HEK293 (cell line): ENCODE measurements around the gene ASB8.

Experiments used
- CTCF ChIA-PET: fragments of 350-600 bp; formaldehyde crosslinking; extraction: SDS; loops from one replicate; lab custom pipeline; 2021; ENCODE audit warnings: antibody characterized with exemption; lab: Yijun Ruan, JAX
- POLR2A ChIA-PET: fragments of 300-600 bp; formaldehyde crosslinking; extraction: SDS; loops from one replicate; lab custom pipeline; 2020; ENCODE audit warnings: antibody characterized with exemption, inconsistent platforms; lab: Yijun Ruan, JAX
- H3K27ac ChIP-seq: fragments of 200-500 bp; sonication (Bioruptor generic); 2 replicates; pipeline ENCODE4 v1.5.1; 2014; ENCODE audit warnings: low read depth, low read length, control low read depth, inconsistent platforms; ENCODE audit errors: extremely low read depth
- H3K36me3 ChIP-seq, 2 experiments: fragments of 200-500 bp in 1 of 2; sonication (Bioruptor generic) in 1 of 2; 1 replicate in 1 of 2; 2 replicates in 1 of 2; pipeline ENCODE4 v1.5.1; 2014 to 2017; ENCODE audit warnings: inconsistent platforms in 2 of 2, low read length in 2 of 2; ENCODE audit not compliant: control insufficient read depth in 2 of 2, insufficient read depth in 1 of 2
- H3K4me1 ChIP-seq: fragments of 200-500 bp; sonication (Bioruptor generic); 2 replicates; pipeline ENCODE4 v1.5.1; 2014; ENCODE audit warnings: mild to moderate bottlenecking, low read length, inconsistent platforms; ENCODE audit not compliant: control insufficient read depth, insufficient read depth
- H3K4me3 ChIP-seq: 2 replicates; pipeline ENCODE4 v1.5.1; 2011; ENCODE audit warnings: low read depth, mild to moderate bottlenecking, control low read depth, low read length, moderate library complexity
- H3K9me3 ChIP-seq: fragments of 200-500 bp; sonication (Bioruptor generic); 2 replicates; pipeline ENCODE4 v1.5.1; 2014; ENCODE audit warnings: low read depth, low read length, inconsistent platforms; ENCODE audit not compliant: control insufficient read depth, insufficient read depth
- INSM2 ChIP-seq: fragments of 450-650 bp; formaldehyde crosslinking; IDR thresholded peaks from 2 replicates; pipeline ENCODE4 v1.5.1; 2016; ENCODE audit warnings: missing biosample characterization, missing genetic modification characterization
- MEIS1 ChIP-seq: sonication (generic); formaldehyde crosslinking; IDR thresholded peaks from 2 replicates; pipeline ENCODE4 v1.8.1; 2022; ENCODE audit warnings: missing genetic modification reagents, mild to moderate bottlenecking, borderline replicate concordance
- ZBTB21 ChIP-seq: fragments of 450-650 bp; formaldehyde crosslinking; IDR thresholded peaks from 2 replicates; pipeline ENCODE4 v1.5.1; 2017; ENCODE audit warnings: missing biosample characterization, missing genetic modification characterization
- ZNF10 ChIP-seq: fragments of 450-650 bp; formaldehyde crosslinking; IDR thresholded peaks from 2 replicates; pipeline ENCODE4 v1.5.1; 2017; ENCODE audit warnings: missing biosample characterization, missing genetic modification characterization
- ZNF114 ChIP-seq: fragments of 450-650 bp; formaldehyde crosslinking; IDR thresholded peaks from 2 replicates; pipeline ENCODE4 v1.5.0; 2017; ENCODE audit warnings: missing biosample characterization, missing genetic modification characterization
- ZNF324 ChIP-seq: fragments of 450-650 bp; formaldehyde crosslinking; IDR thresholded peaks from 2 replicates; pipeline ENCODE4 v1.5.1; 2016; ENCODE audit warnings: missing biosample characterization, missing genetic modification characterization
- ZNF350 ChIP-seq: fragments of 450-650 bp; formaldehyde crosslinking; IDR thresholded peaks from 2 replicates; pipeline ENCODE4 v1.5.0; 2017; ENCODE audit warnings: missing biosample characterization, mild to moderate bottlenecking, missing genetic modification characterization
- ZNF416 ChIP-seq: fragments of 450-650 bp; formaldehyde crosslinking; IDR thresholded peaks from 2 replicates; pipeline ENCODE4 v1.5.1; 2016; ENCODE audit warnings: missing biosample characterization, missing genetic modification characterization
- ZNF423 ChIP-seq: fragments of 450-650 bp; formaldehyde crosslinking; IDR thresholded peaks from 2 replicates; pipeline ENCODE4 v1.5.1; 2016; ENCODE audit warnings: missing biosample characterization, missing genetic modification characterization
- ZNF558 ChIP-seq: fragments of 450-650 bp; formaldehyde crosslinking; IDR thresholded peaks from 2 replicates; pipeline ENCODE4 v1.5.1; 2016; ENCODE audit warnings: missing biosample characterization, missing genetic modification characterization
- ZNF571 ChIP-seq: fragments of 450-650 bp; formaldehyde crosslinking; IDR thresholded peaks from 2 replicates; pipeline ENCODE4 v1.5.0; 2017; ENCODE audit warnings: missing biosample characterization, missing genetic modification characterization
- ZNF596 ChIP-seq: fragments of 450-650 bp; IDR thresholded peaks from 2 replicates; pipeline ENCODE4 v1.5.0; 2018; ENCODE audit warnings: missing biosample characterization, mild to moderate bottlenecking, missing genetic modification characterization, moderate library complexity
- ZNF623 ChIP-seq: fragments of 450-650 bp; formaldehyde crosslinking; IDR thresholded peaks from 2 replicates; pipeline ENCODE4 v1.5.1; 2016; ENCODE audit warnings: missing biosample characterization, missing genetic modification characterization
- ZNF639 ChIP-seq: fragments of 450-650 bp; formaldehyde crosslinking; IDR thresholded peaks from 2 replicates; pipeline ENCODE4 v1.5.1; 2016; ENCODE audit warnings: missing biosample characterization, missing genetic modification characterization
- ZNF707 ChIP-seq: fragments of 450-650 bp; formaldehyde crosslinking; IDR thresholded peaks from 2 replicates; pipeline ENCODE4 v1.5.1; 2016; ENCODE audit warnings: missing biosample characterization, missing genetic modification characterization
- ZSCAN23 ChIP-seq: fragments of 450-650 bp; formaldehyde crosslinking; IDR thresholded peaks from 2 replicates; pipeline ENCODE4 v1.5.1; 2016; ENCODE audit warnings: missing biosample characterization, missing genetic modification characterization
- TF ChIP-seq, protein P1 (sequence below): fragments of 450-650 bp; formaldehyde crosslinking; IDR thresholded peaks from 2 replicates; pipeline ENCODE4 v1.5.1; 2016; ENCODE audit warnings: missing biosample characterization, missing genetic modification characterization
- TF ChIP-seq, protein P2 (sequence below): fragments of 450-650 bp; formaldehyde crosslinking; IDR thresholded peaks from 2 replicates; pipeline ENCODE4 v1.5.1; 2016; ENCODE audit warnings: missing biosample characterization, missing genetic modification characterization
- TF ChIP-seq, protein P3 (sequence below): fragments of 450-650 bp; formaldehyde crosslinking; IDR thresholded peaks from 2 replicates; pipeline ENCODE4 v1.5.1; 2016; ENCODE audit warnings: missing biosample characterization, missing genetic modification characterization
- TF ChIP-seq, protein P4 (sequence below): fragments of 450-650 bp; formaldehyde crosslinking; IDR thresholded peaks from 2 replicates; pipeline ENCODE4 v1.5.1; 2017; ENCODE audit warnings: missing biosample characterization, missing genetic modification characterization

Gene ASB8

DNA sequence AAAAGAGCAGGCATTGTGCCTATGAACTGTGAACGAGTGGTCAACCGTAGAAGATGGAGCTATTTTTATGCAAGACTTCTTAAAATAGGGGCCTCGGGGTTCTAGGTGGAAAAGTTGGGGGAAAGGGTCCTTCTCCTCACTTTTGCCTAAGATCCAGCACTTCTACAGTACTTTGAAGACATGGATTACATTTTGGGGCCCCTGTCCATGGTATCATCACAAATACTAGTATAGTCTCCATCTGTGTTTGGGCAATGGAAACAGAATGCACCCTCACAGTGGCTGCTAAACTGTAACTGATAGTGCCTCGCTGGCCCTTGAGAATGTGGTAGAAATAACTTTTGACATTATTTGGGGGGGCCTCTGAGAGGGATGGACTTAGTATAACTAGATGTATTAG lies 20.7 kb upstream of the ASB8 start:
- Histone ChIP-seq H3K4me3 (no peak overlapping the region), H3K36me3 (no peaks in the 10 kb centered on the region), H3K4me1 (0 out of 2 replicates have a peak, but pooled peaks cover 2% of the 10 kb centered on the region), H3K27ac (no peak overlapping the region), H3K9me3 (no peaks in the 10 kb centered on the region)
- no peak for TF ChIP-seq INSM2 (tag by site-specific recombination)
- TF ChIP-seq, protein P1, sequence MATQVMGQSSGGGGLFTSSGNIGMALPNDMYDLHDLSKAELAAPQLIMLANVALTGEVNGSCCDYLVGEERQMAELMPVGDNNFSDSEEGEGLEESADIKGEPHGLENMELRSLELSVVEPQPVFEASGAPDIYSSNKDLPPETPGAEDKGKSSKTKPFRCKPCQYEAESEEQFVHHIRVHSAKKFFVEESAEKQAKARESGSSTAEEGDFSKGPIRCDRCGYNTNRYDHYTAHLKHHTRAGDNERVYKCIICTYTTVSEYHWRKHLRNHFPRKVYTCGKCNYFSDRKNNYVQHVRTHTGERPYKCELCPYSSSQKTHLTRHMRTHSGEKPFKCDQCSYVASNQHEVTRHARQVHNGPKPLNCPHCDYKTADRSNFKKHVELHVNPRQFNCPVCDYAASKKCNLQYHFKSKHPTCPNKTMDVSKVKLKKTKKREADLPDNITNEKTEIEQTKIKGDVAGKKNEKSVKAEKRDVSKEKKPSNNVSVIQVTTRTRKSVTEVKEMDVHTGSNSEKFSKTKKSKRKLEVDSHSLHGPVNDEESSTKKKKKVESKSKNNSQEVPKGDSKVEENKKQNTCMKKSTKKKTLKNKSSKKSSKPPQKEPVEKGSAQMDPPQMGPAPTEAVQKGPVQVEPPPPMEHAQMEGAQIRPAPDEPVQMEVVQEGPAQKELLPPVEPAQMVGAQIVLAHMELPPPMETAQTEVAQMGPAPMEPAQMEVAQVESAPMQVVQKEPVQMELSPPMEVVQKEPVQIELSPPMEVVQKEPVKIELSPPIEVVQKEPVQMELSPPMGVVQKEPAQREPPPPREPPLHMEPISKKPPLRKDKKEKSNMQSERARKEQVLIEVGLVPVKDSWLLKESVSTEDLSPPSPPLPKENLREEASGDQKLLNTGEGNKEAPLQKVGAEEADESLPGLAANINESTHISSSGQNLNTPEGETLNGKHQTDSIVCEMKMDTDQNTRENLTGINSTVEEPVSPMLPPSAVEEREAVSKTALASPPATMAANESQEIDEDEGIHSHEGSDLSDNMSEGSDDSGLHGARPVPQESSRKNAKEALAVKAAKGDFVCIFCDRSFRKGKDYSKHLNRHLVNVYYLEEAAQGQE (tag by site-specific recombination): peak; percentile 90
- CTCF ChIA-PET: interaction anchor here (0.7 to 1.2 kb wide), 3 partner anchors 12 to 462 kb away, joined by 3 to 4 read pairs (median 3); no protein-coding TSS in a partner anchor
- POLR2A ChIA-PET: interaction anchor here (1.1 kb wide), 1 partner anchor 21 kb away, joined by 3 read pairs; the partner anchor contains the start of gene ASB8

- TF ChIP-seq ZNF423 (tag by site-specific recombination) (no peak), ZNF114 (tag by site-specific recombination) (no peak), ZNF10 (tag by site-specific recombination) (no peak), ZNF639 (tag by site-specific recombination) (no peak), ZSCAN23 (tag by site-specific recombination) (no peak), MEIS1 (CRISPR knock-in tag) (no peak), ZNF324 (tag by site-specific recombination) (no peak), ZNF416 (tag by site-specific recombination) (no peak), ZNF623 (no peak), ZNF596 (tag by site-specific recombination) (no peak), ZNF350 (tag by site-specific recombination) (no peak), ZNF707 (tag by site-specific recombination) (no peak), ZNF558 (tag by site-specific recombination) (no peak), ZBTB21 (no peak), ZNF571 (tag by site-specific recombination) (no peak)
- TF ChIP-seq, protein P2, sequence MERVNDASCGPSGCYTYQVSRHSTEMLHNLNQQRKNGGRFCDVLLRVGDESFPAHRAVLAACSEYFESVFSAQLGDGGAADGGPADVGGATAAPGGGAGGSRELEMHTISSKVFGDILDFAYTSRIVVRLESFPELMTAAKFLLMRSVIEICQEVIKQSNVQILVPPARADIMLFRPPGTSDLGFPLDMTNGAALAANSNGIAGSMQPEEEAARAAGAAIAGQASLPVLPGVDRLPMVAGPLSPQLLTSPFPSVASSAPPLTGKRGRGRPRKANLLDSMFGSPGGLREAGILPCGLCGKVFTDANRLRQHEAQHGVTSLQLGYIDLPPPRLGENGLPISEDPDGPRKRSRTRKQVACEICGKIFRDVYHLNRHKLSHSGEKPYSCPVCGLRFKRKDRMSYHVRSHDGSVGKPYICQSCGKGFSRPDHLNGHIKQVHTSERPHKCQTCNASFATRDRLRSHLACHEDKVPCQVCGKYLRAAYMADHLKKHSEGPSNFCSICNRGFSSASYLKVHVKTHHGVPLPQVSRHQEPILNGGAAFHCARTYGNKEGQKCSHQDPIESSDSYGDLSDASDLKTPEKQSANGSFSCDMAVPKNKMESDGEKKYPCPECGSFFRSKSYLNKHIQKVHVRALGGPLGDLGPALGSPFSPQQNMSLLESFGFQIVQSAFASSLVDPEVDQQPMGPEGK (tag by site-specific recombination): no peak
- TF ChIP-seq, protein P3, sequence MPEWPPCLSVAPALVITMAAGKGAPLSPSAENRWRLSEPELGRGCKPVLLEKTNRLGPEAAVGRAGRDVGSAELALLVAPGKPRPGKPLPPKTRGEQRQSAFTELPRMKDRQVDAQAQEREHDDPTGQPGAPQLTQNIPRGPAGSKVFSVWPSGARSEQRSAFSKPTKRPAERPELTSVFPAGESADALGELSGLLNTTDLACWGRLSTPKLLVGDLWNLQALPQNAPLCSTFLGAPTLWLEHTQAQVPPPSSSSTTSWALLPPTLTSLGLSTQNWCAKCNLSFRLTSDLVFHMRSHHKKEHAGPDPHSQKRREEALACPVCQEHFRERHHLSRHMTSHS: no peak
- TF ChIP-seq, protein P4, sequence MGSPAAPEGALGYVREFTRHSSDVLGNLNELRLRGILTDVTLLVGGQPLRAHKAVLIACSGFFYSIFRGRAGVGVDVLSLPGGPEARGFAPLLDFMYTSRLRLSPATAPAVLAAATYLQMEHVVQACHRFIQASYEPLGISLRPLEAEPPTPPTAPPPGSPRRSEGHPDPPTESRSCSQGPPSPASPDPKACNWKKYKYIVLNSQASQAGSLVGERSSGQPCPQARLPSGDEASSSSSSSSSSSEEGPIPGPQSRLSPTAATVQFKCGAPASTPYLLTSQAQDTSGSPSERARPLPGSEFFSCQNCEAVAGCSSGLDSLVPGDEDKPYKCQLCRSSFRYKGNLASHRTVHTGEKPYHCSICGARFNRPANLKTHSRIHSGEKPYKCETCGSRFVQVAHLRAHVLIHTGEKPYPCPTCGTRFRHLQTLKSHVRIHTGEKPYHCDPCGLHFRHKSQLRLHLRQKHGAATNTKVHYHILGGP (tag by site-specific recombination): no peak
- no peaks in the 10 kb centered on the region for H3K9me3 ChIP-seq
- 0 out of 2 replicates have a peak, but pooled peaks cover 2% of the 10 kb centered on the region for H3K4me1 ChIP-seq
- H3K36me3 ChIP-seq: no peaks in the 10 kb centered on the region
- H3K27ac ChIP-seq: no peak overlapping the region
- ChIA-PET CTCF (interaction anchor here (0.7 to 2.2 kb wide), 6 partner anchors 11 to 435 kb away, joined by 3 to 8 read pairs (median 4); partner anchors contain the start of gene TMEM106C), POLR2A (no interaction called here)
- H3K4me3 ChIP-seq: no peak overlapping the region
These were observed 19.1 kb upstream of the ASB8 start for GRCh38 chr12:48176417-48176751.
